Stomach (tissue), 9 donors: ENCODE results near the gene EPHA7. TPM values are rescaled to one million over a fixed set of nuclear protein-coding genes. Genes with fewer than 3 reads are reported as not detected.
A peak's percentile ranks its signal among the peaks of the same experiment; 100 is the strongest.

Experiments used
- DNase-seq, 2 donors: peaks; one replicate each; pipeline versions ENCODE4 v3.0.0 to v3.0.0-alpha.2; 2013 to 2019
- H3K27ac ChIP-seq, 5 donors: fragments of 200-600 bp in 4 of 5; sonication (generic) in 4 of 5; one replicate each; pipeline ENCODE4 v1.5.1; 2013 to 2019; ENCODE audit warnings: mild to moderate bottlenecking in 1 of 5, moderate library complexity in 1 of 5
- H3K27me3 ChIP-seq, 3 donors: fragments of 200-600 bp; sonication (generic); one replicate each; pipeline ENCODE4 v1.5.1; 2017 to 2019; ENCODE audit warnings: mixed run types in 1 of 3
- H3K36me3 ChIP-seq, 4 donors: fragments of 200-600 bp; sonication (generic); 1 replicate in 3 of 4; 2 replicates in 1 of 4; pipeline ENCODE4 v1.5.1; 2016 to 2019
- H3K4me1 ChIP-seq, 4 donors: fragments of 200-600 bp; sonication (generic); one replicate each; pipeline ENCODE4 v1.5.1; 2016 to 2019
- H3K4me3 ChIP-seq, 4 donors: fragments of 200-600 bp; sonication (generic) in 3 of 4; one replicate each; pipeline ENCODE4 v1.5.1; 2016 to 2019; ENCODE audit warnings: mild to moderate bottlenecking in 1 of 4
- H3K9me3 ChIP-seq, 4 donors: fragments of 200-600 bp; sonication (generic); one replicate each; pipeline ENCODE4 v1.5.1; 2016 to 2019
- EP300 ChIP-seq: sonication (generic); formaldehyde crosslinking; IDR thresholded peaks from one replicate; pipeline ENCODE4 v1.6.1; 2017; ENCODE audit warnings: antibody characterized with exemption
- POLR2A ChIP-seq, 4 donors: fragments of 450-650 bp; IDR thresholded peaks; one replicate each; pipeline ENCODE4 v1.6.1; 2016; ENCODE audit warnings: antibody characterized with exemption in 4 of 4, control low read depth in 2 of 4, mild to moderate bottlenecking in 1 of 4, moderate library complexity in 1 of 4
- POLR2AphosphoS5 ChIP-seq, 3 donors: sonication (generic); formaldehyde crosslinking; IDR thresholded peaks; one replicate each; pipeline ENCODE4 v1.6.1; 2016; ENCODE audit warnings: antibody characterized with exemption in 3 of 3
- WGBS, 5 donors: extraction: QIAGEN DNeasy Blood & Tissue Kit in 3 of 5; methylation state at CpG; one replicate each; pipeline versions ENCODE4 v1.1.5 to v1.1.7; 2013 to 2018; 5-methylcytosine and 5-hydroxymethylcytosine counted together
- intact Hi-C: fragments of 100-400 bp; cut with DNase I; formaldehyde crosslinking; loops from one replicate; pipeline ENCODE4 v1.15.1; 2023; ENCODE audit warnings: low total_unique reads
- polyA plus RNA-seq, 3 donors: library from polyadenylated mRNA; stranded (reverse); fragments of 200-250 nt; gene quantifications; one replicate each; pipeline ENCODE4 v1.2.3, GENCODE V29; 2013
- total RNA-seq, 5 donors: library from RNA; depleted of rRNA; stranded (reverse); fragments of >200 nt; gene quantifications; one replicate each; pipeline versions ENCODE4 v1.1.0 to v1.2.3, GENCODE V29; 2014 to 2016
- TF ChIP-seq, protein P1 (sequence below), 7 experiments: fragments of 450-650 bp in 4 of 7; fragments of 200-600 bp in 3 of 7; sonication (generic) in 3 of 7; IDR thresholded peaks; one replicate each; pipeline ENCODE4 v1.5.1; 2016 to 2019; ENCODE audit warnings: antibody characterized with exemption in 7 of 7, control low read depth in 2 of 7, mild to moderate bottlenecking in 1 of 7
- donor health status: healthy with polysubstance abuse.
- donor health status: Bipolar disorder and iron deficiency.
- donor health status: healthy.

The EPHA7 gene
- total and polyA plus RNA-seq, 8 donors, result 0.55 to 118 (median 7.6) TPM

DNA sequence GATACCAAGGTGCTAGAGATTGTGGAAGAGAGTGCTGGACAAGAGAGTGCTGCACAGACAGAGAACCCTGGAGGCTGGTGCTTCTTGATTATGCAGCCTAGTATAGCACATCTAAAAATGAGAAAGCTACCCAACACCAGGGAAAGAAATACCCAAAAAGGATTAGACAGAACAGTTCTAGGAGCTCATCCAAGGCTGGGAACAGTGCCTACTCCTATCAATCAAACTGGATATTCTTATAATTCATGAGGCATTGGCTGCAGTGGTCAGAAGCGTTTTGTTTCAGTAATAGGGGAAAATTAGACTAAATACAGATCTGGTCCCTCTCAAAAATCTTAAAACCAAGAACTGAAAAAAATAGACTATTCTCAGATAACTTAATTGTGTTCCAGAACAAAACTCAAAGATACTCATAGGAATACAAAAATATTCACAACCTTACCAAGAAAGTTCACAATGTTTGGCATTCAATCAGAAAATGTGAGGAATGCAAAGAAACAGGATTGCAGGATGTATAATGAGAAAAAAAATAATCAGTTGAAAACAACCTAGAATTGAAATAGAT lies 222.9 kb downstream of the EPHA7 start:
- Histone ChIP-seq H3K4me3 (no peak overlapping the region), H3K27me3 (no peaks in the 10 kb centered on the region), H3K27ac (no peak overlapping the region), H3K9me3 (peaks cover 0 to 11% (median 5%) of the 10 kb centered on the region in 4 donors), H3K36me3 (no peaks in the 10 kb centered on the region), H3K4me1 (peaks cover 0 to 12% (median 0%) of the 10 kb centered on the region in 4 donors)
- 38 to 73% (median 72%) methylated on average over 1 of the region's 1 CpG for WGBS, 5 donors
- intact Hi-C loops, result no loop called here
- TF ChIP-seq POLR2AphosphoS5 (IDR thresholded peaks at IDR 0.05), result no peak
- TF ChIP-seq EP300, result no peak
- TF ChIP-seq, protein P1, sequence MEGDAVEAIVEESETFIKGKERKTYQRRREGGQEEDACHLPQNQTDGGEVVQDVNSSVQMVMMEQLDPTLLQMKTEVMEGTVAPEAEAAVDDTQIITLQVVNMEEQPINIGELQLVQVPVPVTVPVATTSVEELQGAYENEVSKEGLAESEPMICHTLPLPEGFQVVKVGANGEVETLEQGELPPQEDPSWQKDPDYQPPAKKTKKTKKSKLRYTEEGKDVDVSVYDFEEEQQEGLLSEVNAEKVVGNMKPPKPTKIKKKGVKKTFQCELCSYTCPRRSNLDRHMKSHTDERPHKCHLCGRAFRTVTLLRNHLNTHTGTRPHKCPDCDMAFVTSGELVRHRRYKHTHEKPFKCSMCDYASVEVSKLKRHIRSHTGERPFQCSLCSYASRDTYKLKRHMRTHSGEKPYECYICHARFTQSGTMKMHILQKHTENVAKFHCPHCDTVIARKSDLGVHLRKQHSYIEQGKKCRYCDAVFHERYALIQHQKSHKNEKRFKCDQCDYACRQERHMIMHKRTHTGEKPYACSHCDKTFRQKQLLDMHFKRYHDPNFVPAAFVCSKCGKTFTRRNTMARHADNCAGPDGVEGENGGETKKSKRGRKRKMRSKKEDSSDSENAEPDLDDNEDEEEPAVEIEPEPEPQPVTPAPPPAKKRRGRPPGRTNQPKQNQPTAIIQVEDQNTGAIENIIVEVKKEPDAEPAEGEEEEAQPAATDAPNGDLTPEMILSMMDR (IDR thresholded peaks at IDR 0.05), result no peak
- TF ChIP-seq POLR2A (IDR thresholded peaks at IDR 0.05), result no peak
- peak in 1 of 2 donors; percentile 9 for DNase-seq

DNA sequence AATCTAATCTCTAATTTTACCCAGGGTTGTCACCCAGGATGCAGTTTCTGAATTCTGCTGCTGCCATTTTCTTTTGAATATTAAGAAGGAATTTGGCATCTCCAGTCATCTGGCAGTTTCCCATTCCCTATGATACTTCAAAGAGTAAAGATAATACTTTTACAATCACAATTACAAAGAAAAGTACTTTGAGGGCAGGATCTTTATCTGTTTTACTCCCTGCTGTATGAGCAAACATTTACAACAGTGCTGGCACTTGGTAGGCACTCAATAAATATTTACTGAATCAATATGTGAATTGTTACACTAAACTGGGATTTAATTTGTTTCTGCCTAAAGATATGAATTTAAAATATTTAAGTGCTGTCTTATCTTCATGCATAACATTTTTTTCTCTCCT lies 224.9 kb downstream of the EPHA7 start:
- Histone ChIP-seq H3K27me3 (no peaks in the 10 kb centered on the region), H3K36me3 (no peaks in the 10 kb centered on the region), H3K4me3 (no peak overlapping the region), H3K4me1 (peaks cover 0 to 12% (median 0%) of the 10 kb centered on the region in 4 donors), H3K9me3 (peaks cover 0 to 11% (median 5%) of the 10 kb centered on the region in 4 donors), H3K27ac (no peak overlapping the region)
- DNase-seq, result no peak
- TF ChIP-seq, protein P1 (IDR thresholded peaks at IDR 0.05), result no peak
- no peak for TF ChIP-seq EP300
- no peak for TF ChIP-seq POLR2AphosphoS5 (IDR thresholded peaks at IDR 0.05)
- no peak for TF ChIP-seq POLR2A (IDR thresholded peaks at IDR 0.05)
- intact Hi-C loops, result no loop called here

DNA sequence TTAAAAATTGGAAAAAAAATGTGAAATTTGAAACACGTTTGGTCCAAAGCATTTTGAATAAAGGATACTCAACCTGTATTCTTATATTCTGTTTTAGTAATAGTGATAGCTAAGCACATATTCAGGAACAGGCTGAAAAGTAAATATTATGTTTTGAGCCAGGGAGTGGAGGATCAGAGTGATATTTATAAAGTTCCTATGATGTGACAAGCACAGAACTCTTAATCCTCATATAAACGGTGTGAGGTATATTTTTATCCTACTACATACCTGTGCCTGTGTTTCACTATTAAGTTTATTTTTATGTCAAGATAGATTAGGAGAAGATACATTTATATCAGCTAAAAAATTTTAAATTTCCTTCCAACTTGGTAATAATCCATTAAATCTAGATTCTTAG lies 225.5 kb downstream of the EPHA7 start:
- Histone ChIP-seq H3K36me3 (no peaks in the 10 kb centered on the region), H3K27ac (no peak overlapping the region), H3K4me3 (no peak overlapping the region), H3K4me1 (peaks cover 0 to 12% (median 0%) of the 10 kb centered on the region in 4 donors), H3K9me3 (peaks cover 0 to 11% (median 5%) of the 10 kb centered on the region in 4 donors), H3K27me3 (no peaks in the 10 kb centered on the region)
- TF ChIP-seq, protein P1 (IDR thresholded peaks at IDR 0.05), result no peak
- no peak for TF ChIP-seq EP300
- TF ChIP-seq POLR2AphosphoS5 (IDR thresholded peaks at IDR 0.05), result no peak
- no peak for TF ChIP-seq POLR2A (IDR thresholded peaks at IDR 0.05)
- DNase-seq, result no peak
- intact Hi-C loops, result no loop called here
- WGBS, 5 donors, result 49 to 62% (median 53%) methylated on average over 2 of the region's 2 CpGs
